ENCODE data around the gene DAPL1. TPM values are rescaled to one million over a fixed set of nuclear protein-coding genes. Genes with fewer than 3 reads are reported as not detected.
"Not testable (repeated sequence)": the region's sequence is repeated elsewhere in the genome, so short reads cannot be mapped to it uniquely, and the experiment has no call there.

The DAPL1 gene
- polyA plus RNA-seq, 1 donor from 2014 or later: not detected

GRCh38 chr2:158825021-158825420 lies 29.9 kb downstream of the DAPL1 start:
- no peak overlapping the region for H3K4me3 Mint-ChIP-seq
- H3K36me3 Mint-ChIP-seq: no peaks in the 10 kb centered on the region
- H3K27me3 Mint-ChIP-seq: peaks cover 8% of the 10 kb centered on the region
- H3K9me3 Mint-ChIP-seq: peaks cover 0 to 5% (median 0%) of the 10 kb centered on the region in 3 donors
- no peaks in the 10 kb centered on the region for H3K4me1 Mint-ChIP-seq
- no peak overlapping the region for H3K27ac Mint-ChIP-seq

DNA sequence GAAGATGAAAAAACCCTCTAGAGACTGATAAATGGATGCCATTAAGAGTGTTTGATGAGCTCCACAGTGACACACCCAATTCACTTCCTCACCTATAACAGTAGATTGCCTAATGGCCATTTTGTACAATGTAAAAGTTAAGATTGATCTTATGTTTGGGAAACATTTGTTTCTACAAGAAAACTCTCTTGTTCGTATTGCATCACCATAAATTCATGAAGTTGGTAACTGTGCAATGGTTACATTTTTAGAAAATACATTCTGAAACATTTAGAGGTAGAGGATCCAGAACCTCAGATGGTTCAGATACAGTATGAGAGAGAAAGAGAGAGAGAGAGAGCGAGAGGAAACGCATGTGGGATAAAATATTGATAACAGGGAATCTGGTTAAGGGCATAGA lies 31.8 kb downstream of the DAPL1 start:
- peak overlapping the region in 1 of 3 donors; percentile 10 for H3K27ac Mint-ChIP-seq
- H3K4me1 Mint-ChIP-seq: no peaks in the 10 kb centered on the region
- no peaks in the 10 kb centered on the region for H3K36me3 Mint-ChIP-seq
- H3K9me3 Mint-ChIP-seq: peaks cover 0 to 5% (median 0%) of the 10 kb centered on the region in 3 donors
- no peak overlapping the region for H3K4me3 Mint-ChIP-seq
- H3K27me3 Mint-ChIP-seq: peaks cover 8% of the 10 kb centered on the region

DNA sequence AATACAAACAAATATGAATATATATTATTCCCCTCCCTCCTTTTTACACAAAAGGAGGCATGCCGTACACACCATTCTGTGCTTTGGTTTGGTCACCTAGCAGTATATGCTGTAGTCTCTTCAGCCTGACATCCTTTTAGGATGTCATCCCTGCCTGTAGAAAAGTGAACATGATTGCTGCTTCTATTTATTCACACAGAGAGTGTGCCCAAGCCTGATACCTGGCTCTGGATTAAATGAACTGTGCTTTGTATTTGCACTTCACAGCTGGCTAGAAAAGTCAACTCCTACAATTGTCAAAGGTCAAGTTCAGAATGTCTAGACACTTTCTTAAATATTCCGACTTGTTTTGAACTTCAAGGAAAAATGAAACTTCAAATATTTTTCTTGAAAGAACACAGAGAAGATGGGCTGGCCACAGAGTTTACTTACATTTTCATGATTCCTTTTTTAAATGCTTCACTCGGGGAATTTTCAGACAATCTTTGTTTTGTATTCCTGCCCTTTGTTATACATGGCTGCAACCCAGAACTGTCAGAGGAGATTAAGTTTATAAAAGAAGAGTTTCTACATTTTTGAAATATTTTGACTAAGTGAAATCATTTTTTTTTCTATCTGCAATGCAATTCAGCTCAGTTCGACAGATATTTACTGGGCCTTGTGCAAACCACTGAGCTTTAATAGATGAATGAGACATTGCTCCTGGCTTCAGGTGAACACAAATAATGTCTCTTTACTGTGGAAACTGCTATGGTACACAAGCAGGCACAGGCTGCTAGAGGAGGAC lies 33.5 kb downstream of the DAPL1 start:
- Mint-ChIP-seq H3K27me3 (peaks cover 8% of the 10 kb centered on the region), H3K4me3 (no peak overlapping the region), H3K4me1 (no peaks in the 10 kb centered on the region), H3K27ac (no peak overlapping the region), H3K36me3 (no peaks in the 10 kb centered on the region), H3K9me3 (peaks cover 0 to 5% (median 0%) of the 10 kb centered on the region in 3 donors)

GRCh38 chr2:158829167-158829566 lies 34.0 kb downstream of the DAPL1 start:
- Mint-ChIP-seq H3K36me3 (no peaks in the 10 kb centered on the region), H3K4me1 (no peaks in the 10 kb centered on the region), H3K4me3 (no peak overlapping the region), H3K27me3 (peaks cover 8% of the 10 kb centered on the region), H3K9me3 (peaks cover 0 to 5% (median 0%) of the 10 kb centered on the region in 3 donors), H3K27ac (no peak overlapping the region)

DNA sequence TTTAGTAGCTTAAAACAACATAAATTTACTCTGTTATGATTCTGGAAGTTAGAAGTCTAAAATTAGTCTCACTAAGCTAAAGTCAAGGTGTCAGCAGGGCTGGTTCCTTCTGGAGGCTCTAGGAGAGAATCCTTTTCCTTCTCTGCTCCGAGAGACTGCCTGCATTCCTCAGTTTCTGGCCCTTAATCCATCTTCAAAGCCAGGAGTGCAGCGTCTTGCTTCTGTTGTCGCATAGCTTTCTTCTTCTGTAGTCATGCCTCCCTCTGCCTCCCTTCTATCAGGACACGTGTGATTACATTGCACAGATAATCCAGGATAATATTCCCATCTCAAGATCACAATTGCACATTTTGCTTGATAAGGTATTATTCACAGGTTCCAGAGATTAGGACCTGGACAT lies 35.1 kb downstream of the DAPL1 start:
- H3K9me3 Mint-ChIP-seq: peaks cover 0 to 5% (median 0%) of the 10 kb centered on the region in 3 donors

GRCh38 chr2:158835431-158835830 lies 40.3 kb downstream of the DAPL1 start:
- Mint-ChIP-seq H3K4me1 (no peaks in the 10 kb centered on the region), H3K4me3 (peak overlapping the region in 1 of 4 donors; percentile 9), H3K27ac (no peak overlapping the region), H3K27me3 (peaks cover 2% of the 10 kb centered on the region), H3K9me3 (peaks cover 0 to 2% (median 0%) of the 10 kb centered on the region in 3 donors), H3K36me3 (no peaks in the 10 kb centered on the region)

More for the DNA sequence above, 35.1 kb downstream of the DAPL1 start:
- peaks cover 8% of the 10 kb centered on the region for H3K27me3 Mint-ChIP-seq
- H3K27ac Mint-ChIP-seq: no peak overlapping the region
- no peak overlapping the region for H3K4me3 Mint-ChIP-seq
- H3K36me3 Mint-ChIP-seq: no peaks in the 10 kb centered on the region
- H3K4me1 Mint-ChIP-seq: no peaks in the 10 kb centered on the region

GRCh38 chr2:158837645-158838044 lies 42.5 kb downstream of the DAPL1 start:
- no peak overlapping the region for H3K4me3 Mint-ChIP-seq
- H3K36me3 Mint-ChIP-seq: no peaks in the 10 kb centered on the region
- H3K4me1 Mint-ChIP-seq: no peaks in the 10 kb centered on the region
- no peak overlapping the region for H3K27ac Mint-ChIP-seq
- peaks cover 0 to 5% (median 0%) of the 10 kb centered on the region in 3 donors for H3K9me3 Mint-ChIP-seq
- H3K27me3 Mint-ChIP-seq: peaks cover 6% of the 10 kb centered on the region

DNA sequence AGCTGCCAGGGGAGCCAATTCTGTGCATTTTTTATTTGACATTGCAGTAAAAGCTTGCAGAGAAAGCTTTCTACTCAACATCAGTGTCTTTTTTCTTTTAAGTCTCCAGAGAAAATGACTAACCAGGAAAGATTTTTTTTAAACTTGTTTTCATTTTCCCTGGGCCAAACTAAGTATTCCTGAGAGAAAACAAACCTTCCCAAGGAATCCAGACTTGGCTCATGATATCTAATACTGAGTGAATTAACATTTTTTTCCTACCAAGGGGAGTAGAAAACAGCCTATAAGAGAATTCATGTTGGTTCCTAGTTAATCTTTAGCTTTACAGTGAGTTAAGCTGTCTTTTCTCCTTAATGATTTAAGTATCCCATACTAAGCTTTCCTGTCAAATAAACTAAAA lies 46.7 kb downstream of the DAPL1 start:
- Mint-ChIP-seq H3K36me3 (no peaks in the 10 kb centered on the region), H3K9me3 (peaks cover 0 to 5% (median 0%) of the 10 kb centered on the region in 3 donors), H3K4me1 (no peaks in the 10 kb centered on the region), H3K27ac (no peak overlapping the region), H3K4me3 (no peak overlapping the region), H3K27me3 (peaks cover 7% of the 10 kb centered on the region)

GRCh38 chr2:158845444-158845843 lies 50.3 kb downstream of the DAPL1 start:
- Mint-ChIP-seq H3K4me1 (no peaks in the 10 kb centered on the region), H3K36me3 (no peaks in the 10 kb centered on the region), H3K27ac (no peak overlapping the region)

GRCh38 chr2:158845859-158846258 lies 50.7 kb downstream of the DAPL1 start:
- Mint-ChIP-seq H3K9me3 (no peaks in the 10 kb centered on the region), H3K36me3 (no peaks in the 10 kb centered on the region), H3K27ac (no peak overlapping the region), H3K4me1 (no peaks in the 10 kb centered on the region), H3K27me3 (peaks cover 8% of the 10 kb centered on the region), H3K4me3 (no peak overlapping the region)

More at GRCh38 chr2:158845444-158845843, 50.3 kb downstream of the DAPL1 start:
- Mint-ChIP-seq H3K27me3 (peaks cover 8% of the 10 kb centered on the region), H3K4me3 (no peak overlapping the region), H3K9me3 (peaks cover 0 to 3% (median 0%) of the 10 kb centered on the region in 3 donors)

DNA sequence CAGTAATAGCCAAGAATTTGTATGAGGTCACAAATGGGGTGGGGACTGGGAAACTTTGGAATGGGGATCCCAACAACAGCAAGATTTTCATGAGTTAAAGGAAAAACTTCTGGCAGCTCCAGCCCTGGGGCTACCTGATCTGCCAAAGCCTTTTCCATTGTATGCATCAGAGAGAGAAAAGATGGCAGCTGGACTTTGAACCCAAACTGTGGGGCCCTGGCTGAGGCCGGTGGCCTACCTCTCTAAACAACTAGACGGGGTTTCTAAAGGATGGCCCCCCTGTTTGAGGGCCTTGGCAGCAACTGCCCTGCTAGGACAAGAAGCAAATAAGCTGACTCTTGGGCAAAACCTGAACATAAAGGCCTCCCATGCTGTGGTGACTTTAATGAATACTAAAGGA lies 52.4 kb downstream of the DAPL1 start:
- not testable (repeated sequence) for H3K9me3 Mint-ChIP-seq, H3K4me3 Mint-ChIP-seq, H3K4me1 Mint-ChIP-seq, H3K27ac Mint-ChIP-seq, H3K36me3 Mint-ChIP-seq, H3K27me3 Mint-ChIP-seq

DNA sequence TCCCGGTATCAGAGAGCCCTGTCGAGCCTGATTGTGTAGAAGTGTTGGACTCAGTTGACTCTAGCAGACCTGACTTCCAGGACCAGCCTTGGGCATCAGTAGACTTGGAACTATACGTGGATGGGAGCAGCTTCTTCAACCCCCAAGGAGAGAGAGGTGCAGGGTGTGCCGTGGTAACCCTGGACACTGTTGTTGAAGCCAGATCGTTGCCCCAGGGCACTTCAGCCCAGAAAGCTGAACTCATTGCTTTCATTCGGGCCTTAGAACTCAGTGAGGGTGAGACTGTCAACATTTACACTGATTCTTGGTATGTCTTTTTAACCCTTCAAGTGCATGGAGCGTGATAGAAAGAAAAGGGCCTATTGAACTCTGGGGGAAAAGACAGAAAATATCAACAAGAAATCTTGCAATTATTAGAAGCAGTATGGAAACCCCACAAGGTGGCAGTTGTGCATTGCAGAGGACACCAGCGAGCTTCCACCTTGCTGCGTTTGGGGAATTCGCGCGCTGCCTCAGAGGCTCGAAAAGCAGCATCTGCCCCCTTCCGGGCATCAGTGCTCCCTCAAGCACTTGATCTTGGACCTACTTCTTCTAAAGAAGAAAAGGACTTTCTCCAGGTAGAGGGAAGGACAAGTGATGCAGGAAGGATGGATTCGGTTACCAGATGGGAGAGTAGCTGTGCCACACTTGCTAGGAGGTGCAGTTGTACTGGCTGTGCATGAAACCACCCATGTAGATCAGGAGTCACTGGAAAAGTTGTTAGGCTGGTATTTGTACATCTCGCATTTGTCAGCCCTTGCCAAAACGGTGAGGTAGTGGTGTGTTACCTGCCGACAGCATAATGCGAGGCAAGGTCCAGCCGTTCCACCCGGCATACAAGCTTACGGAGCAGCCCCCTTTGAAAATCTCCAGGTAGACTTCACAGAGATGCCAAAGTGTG lies 53.2 kb downstream of the DAPL1 start:
- H3K4me3 Mint-ChIP-seq, H3K4me1 Mint-ChIP-seq, H3K9me3 Mint-ChIP-seq, H3K27me3 Mint-ChIP-seq, H3K36me3 Mint-ChIP-seq, H3K27ac Mint-ChIP-seq: not testable (repeated sequence)

DNA sequence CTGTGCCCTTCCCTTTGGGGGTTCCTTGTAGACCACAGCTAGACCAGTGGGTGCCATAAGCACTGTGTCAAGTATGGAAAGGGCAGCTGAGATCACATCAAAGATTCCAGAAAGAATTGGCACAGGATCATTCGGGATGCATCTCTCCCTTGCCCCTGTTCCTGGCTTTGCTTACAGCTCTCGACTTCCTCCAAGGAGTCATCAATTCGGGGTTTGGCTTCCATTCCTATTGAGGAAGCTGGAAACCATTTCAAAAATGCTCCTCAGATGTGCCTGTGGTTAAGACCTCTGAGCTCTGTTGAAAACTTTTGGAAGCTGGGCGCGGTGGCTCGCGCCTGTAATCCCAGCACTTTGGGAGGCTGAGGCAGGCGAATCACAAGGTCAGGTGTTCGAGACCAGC lies 65.1 kb downstream of the DAPL1 start:
- H3K4me3 Mint-ChIP-seq, H3K36me3 Mint-ChIP-seq, H3K4me1 Mint-ChIP-seq, H3K27me3 Mint-ChIP-seq, H3K27ac Mint-ChIP-seq, H3K9me3 Mint-ChIP-seq: not testable (repeated sequence)

GRCh38 chr2:158861626-158862025 lies 66.5 kb downstream of the DAPL1 start:
- H3K36me3 Mint-ChIP-seq, H3K4me3 Mint-ChIP-seq, H3K27ac Mint-ChIP-seq, H3K4me1 Mint-ChIP-seq, H3K27me3 Mint-ChIP-seq, H3K9me3 Mint-ChIP-seq: not testable (repeated sequence)

GRCh38 chr2:158865469-158865868 lies 70.4 kb downstream of the DAPL1 start:
- not testable (repeated sequence) for H3K9me3 Mint-ChIP-seq, H3K27me3 Mint-ChIP-seq, H3K36me3 Mint-ChIP-seq, H3K4me1 Mint-ChIP-seq, H3K4me3 Mint-ChIP-seq, H3K27ac Mint-ChIP-seq
